Measurements from ENCODE around the gene TUBB6. TPM values are rescaled to one million over a fixed set of nuclear protein-coding genes. Genes with fewer than 3 reads are reported as not detected.

The TUBB6 gene
- total and polyA plus RNA-seq, 3 donors from 2014 or later = 47.0 to 84.5 (median 65.1) TPM

- H3K27ac ChIP-seq = no peak overlapping the region
- TF ChIP-seq CTCF (IDR thresholded peaks at IDR 0.05) (no peak), POLR2A (IDR thresholded peaks at IDR 0.05) (no peak)
- H3K36me3 ChIP-seq (ENCODE audit: low read depth, missing control alignments) = no peaks in the 10 kb centered on the region
- no peaks in the 10 kb centered on the region for H3K27me3 ChIP-seq
- no peaks in the 10 kb centered on the region for H3K9me3 ChIP-seq
- no peak overlapping the region for H3K4me3 ChIP-seq
- no peaks in the 10 kb centered on the region for H3K4me1 ChIP-seq
- no peak for DNase-seq
- intact Hi-C loops (cut with DNase I; ENCODE audit: low total_unique reads) = no loop called here
- WGBS, 2 donors = 91 to 97% methylated on average over 13 of the region's 13 CpGs
These were observed 6.6 kb upstream of the TUBB6 start for GRCh38 chr18:12301263-12302005.

GRCh38 chr18:12302391-12303147 lies 5.5 kb upstream of the TUBB6 start:
- Histone ChIP-seq H3K9me3 (no peaks in the 10 kb centered on the region), H3K4me3 (no peak overlapping the region), H3K36me3 (ENCODE audit: low read depth, missing control alignments) (no peaks in the 10 kb centered on the region), H3K4me1 (no peaks in the 10 kb centered on the region), H3K27ac (no peak overlapping the region), H3K27me3 (no peaks in the 10 kb centered on the region)
- intact Hi-C loops (cut with DNase I; ENCODE audit: low total_unique reads) = no loop called here
- 92 to 93% methylated on average over 8 to 14 of the region's 14 CpGs for WGBS, 2 donors
- TF ChIP-seq POLR2A (IDR thresholded peaks at IDR 0.05) = no peak
- no peak for TF ChIP-seq CTCF (IDR thresholded peaks at IDR 0.05)
- no peak for DNase-seq

GRCh38 chr18:12304351-12305210 lies 3.5 kb upstream of the TUBB6 start:
- Histone ChIP-seq H3K27ac (no peak overlapping the region), H3K4me3 (no peak overlapping the region), H3K4me1 (no peaks in the 10 kb centered on the region), H3K27me3 (no peaks in the 10 kb centered on the region), H3K9me3 (no peaks in the 10 kb centered on the region), H3K36me3 (ENCODE audit: low read depth, missing control alignments) (no peaks in the 10 kb centered on the region)
- intact Hi-C loops (cut with DNase I; ENCODE audit: low total_unique reads) = no loop called here
- DNase-seq = peak; percentile 9
- WGBS, 2 donors = 71 to 74% methylated on average over 19 of the region's 19 CpGs
- TF ChIP-seq CTCF (IDR thresholded peaks at IDR 0.05) (no peak), POLR2A (IDR thresholded peaks at IDR 0.05) (no peak)

- 73 to 75% methylated on average over 12 of the region's 12 CpGs for WGBS, 2 donors
- no peak for DNase-seq
- no peaks in the 10 kb centered on the region for H3K36me3 ChIP-seq (ENCODE audit: low read depth, missing control alignments)
- intact Hi-C loops (cut with DNase I; ENCODE audit: low total_unique reads) = no loop called here
- no peaks in the 10 kb centered on the region for H3K9me3 ChIP-seq
- H3K4me1 ChIP-seq = no peaks in the 10 kb centered on the region
- H3K27ac ChIP-seq = no peak overlapping the region
- H3K27me3 ChIP-seq = no peaks in the 10 kb centered on the region
- no peak for TF ChIP-seq POLR2A (IDR thresholded peaks at IDR 0.05)
- TF ChIP-seq CTCF (IDR thresholded peaks at IDR 0.05) = no peak
- no peak overlapping the region for H3K4me3 ChIP-seq
These were observed 2.8 kb upstream of the TUBB6 start for GRCh38 chr18:12305211-12305610.
